ENCODE data around the gene ZNF775. TPM values are rescaled to one million over a fixed set of nuclear protein-coding genes. Genes with fewer than 3 reads are reported as not detected.

ZNF775 gene
- total and polyA plus RNA-seq, 5 experiments from 2014 or later: 1.5 to 7.6 (median 5.6) TPM

- Mint-ChIP-seq H3K9me3 (no peaks in the 10 kb centered on the region), H3K27ac (peak overlapping the region in 7 of 10 donors; percentile 15 to 97 (median 91)), H3K4me1 (peaks cover 27 to 67% (median 62%) of the 10 kb centered on the region in 4 donors), H3K27me3 (no peaks in the 10 kb centered on the region), H3K36me3 (peaks cover 0 to 26% (median 0%) of the 10 kb centered on the region in 3 donors), H3K4me3 (peak overlapping the region in 2 of 10 donors; percentile 89 to 96)
- POLR2A ChIA-PET: interaction anchor here (3.5 to 7.3 kb wide), 2 partner anchors 15 to 34 kb away, joined by 41 to 96 read pairs; a partner anchor contains a TSS
- DNase-seq (no peak), ATAC-seq (no peak)
These were observed 7.8 kb upstream of the ZNF775 start for GRCh38 chr7:150371131-150371995.

GRCh38 chr7:150371996-150372270, 7.2 kb upstream of the ZNF775 start:
- Mint-ChIP-seq H3K27ac (no peak overlapping the region), H3K9me3 (no peaks in the 10 kb centered on the region), H3K27me3 (no peaks in the 10 kb centered on the region), H3K4me3 (no peak overlapping the region), H3K36me3 (peaks cover 0 to 26% (median 0%) of the 10 kb centered on the region in 3 donors), H3K4me1 (peaks cover 29 to 67% (median 65%) of the 10 kb centered on the region in 4 donors)
- no peak for ATAC-seq
- DNase-seq: no peak
- POLR2A ChIA-PET: no interaction called here

- H3K27me3 Mint-ChIP-seq: no peaks in the 10 kb centered on the region
- POLR2A ChIA-PET: interaction anchor here (2.2 kb wide), 1 partner anchor 11 kb away, joined by 5 read pairs; no protein-coding TSS in a partner anchor
- ATAC-seq: no peak
- peak overlapping the region in 6 of 10 donors; percentile 36 to 90 (median 62) for H3K27ac Mint-ChIP-seq
- peak overlapping the region in 2 of 10 donors; percentile 11 for H3K4me3 Mint-ChIP-seq
- no peak for DNase-seq
- H3K4me1 Mint-ChIP-seq: peaks cover 29 to 71% (median 67%) of the 10 kb centered on the region in 4 donors
- peaks cover 0 to 26% (median 0%) of the 10 kb centered on the region in 3 donors for H3K36me3 Mint-ChIP-seq
- H3K9me3 Mint-ChIP-seq: no peaks in the 10 kb centered on the region
These were observed 6.7 kb upstream of the ZNF775 start for GRCh38 chr7:150372271-150373048.

DNA sequence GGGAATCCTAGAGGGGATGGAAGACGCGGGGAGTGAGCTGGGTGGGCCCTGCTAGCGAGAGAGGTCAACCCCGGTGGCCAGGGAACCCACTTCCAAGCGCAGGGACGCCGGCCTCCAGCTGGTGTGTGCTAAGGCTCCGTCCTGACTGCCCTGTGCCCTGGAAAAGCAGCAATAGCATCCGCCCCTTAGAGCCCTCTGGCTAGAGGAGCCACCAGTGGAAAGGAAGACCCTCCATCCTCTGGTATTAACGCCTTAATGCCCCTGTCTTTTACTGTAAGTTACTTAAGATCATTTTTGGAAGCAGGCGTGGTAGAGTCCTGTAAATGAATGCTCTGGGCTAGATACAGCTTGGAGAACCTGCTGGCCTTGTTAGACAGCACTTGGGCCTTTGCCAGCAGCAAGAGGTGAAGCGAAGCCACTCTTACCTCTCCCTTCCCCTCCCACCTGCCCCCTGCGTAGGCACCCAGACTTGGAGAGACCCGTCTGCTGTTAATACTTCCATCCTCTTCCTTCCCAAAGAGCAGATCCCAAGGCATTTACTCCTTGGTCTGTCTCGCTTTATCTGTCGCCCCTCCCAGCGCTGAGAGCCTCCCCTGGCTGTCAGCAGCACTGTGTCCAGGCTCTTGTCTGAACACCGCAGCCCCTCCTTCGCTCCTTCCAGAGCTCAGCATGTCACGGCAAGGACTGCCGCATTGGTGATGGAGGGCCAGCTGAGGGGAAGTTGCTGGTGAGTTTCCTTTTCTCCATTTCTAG, 5.9 kb upstream of the ZNF775 start:
- Mint-ChIP-seq H3K4me1 (peaks cover 31 to 78% (median 69%) of the 10 kb centered on the region in 4 donors), H3K27ac (peak overlapping the region in 9 of 10 donors; percentile 38 to 90 (median 80)), H3K9me3 (no peaks in the 10 kb centered on the region), H3K4me3 (peak overlapping the region in 7 of 10 donors; percentile 11 to 50 (median 40)), H3K27me3 (no peaks in the 10 kb centered on the region), H3K36me3 (peaks cover 0 to 26% (median 0%) of the 10 kb centered on the region in 3 donors)
- POLR2A ChIA-PET: interaction anchor here (2.2 kb wide), 2 partner anchors 11 to 31 kb away, joined by 5 to 6 read pairs; no protein-coding TSS in a partner anchor
- DNase-seq: no peak
- ATAC-seq: no peak

GRCh38 chr7:150374026-150374425, 5.1 kb upstream of the ZNF775 start:
- DNase-seq: no peak

DNA sequence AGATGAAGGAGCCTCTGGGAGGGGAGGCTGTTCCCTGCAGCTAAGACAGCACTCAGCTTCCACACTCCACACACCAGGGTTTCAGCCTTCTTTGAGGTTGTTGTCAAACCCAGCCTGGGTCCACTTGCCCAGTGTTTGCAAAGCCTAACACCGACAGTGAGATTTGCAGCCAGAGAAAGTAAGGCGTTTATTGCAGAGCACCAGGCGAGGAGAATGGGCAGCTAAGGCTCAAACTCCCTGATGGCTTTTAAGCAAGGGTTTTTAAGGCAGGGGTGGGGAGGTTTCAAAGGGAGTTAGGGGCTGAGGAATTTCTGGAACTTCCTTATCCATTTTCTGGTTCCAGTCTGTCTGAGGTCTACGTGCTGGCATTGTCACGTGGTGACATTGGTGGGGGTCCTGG, 4.7 kb upstream of the ZNF775 start:
- POLR2A ChIA-PET: interaction anchor here (1.1 to 2.2 kb wide), 3 partner anchors 8 to 30 kb away, joined by 4 to 6 read pairs (median 5); no protein-coding TSS in a partner anchor
- Mint-ChIP-seq H3K4me3 (peak overlapping the region in 1 of 10 donors; percentile 15), H3K9me3 (no peaks in the 10 kb centered on the region), H3K27me3 (no peaks in the 10 kb centered on the region), H3K4me1 (peaks cover 29 to 75% (median 64%) of the 10 kb centered on the region in 4 donors), H3K36me3 (peaks cover 0 to 26% (median 0%) of the 10 kb centered on the region in 3 donors), H3K27ac (peak overlapping the region; percentile 53 to 91 (median 82))
- DNase-seq (no peak), ATAC-seq (no peak)

More at GRCh38 chr7:150374026-150374425, 5.1 kb upstream of the ZNF775 start:
- H3K27me3 Mint-ChIP-seq: no peaks in the 10 kb centered on the region
- H3K27ac Mint-ChIP-seq: peak overlapping the region; percentile 52 to 91 (median 85)
- no peak for ATAC-seq
- peaks cover 29 to 78% (median 69%) of the 10 kb centered on the region in 4 donors for H3K4me1 Mint-ChIP-seq
- H3K9me3 Mint-ChIP-seq: no peaks in the 10 kb centered on the region
- H3K36me3 Mint-ChIP-seq: peaks cover 0 to 26% (median 0%) of the 10 kb centered on the region in 3 donors
- POLR2A ChIA-PET: interaction anchor here (2.2 kb wide), 2 partner anchors 12 to 31 kb away, joined by 5 to 6 read pairs; no protein-coding TSS in a partner anchor
- H3K4me3 Mint-ChIP-seq: no peak overlapping the region

DNA sequence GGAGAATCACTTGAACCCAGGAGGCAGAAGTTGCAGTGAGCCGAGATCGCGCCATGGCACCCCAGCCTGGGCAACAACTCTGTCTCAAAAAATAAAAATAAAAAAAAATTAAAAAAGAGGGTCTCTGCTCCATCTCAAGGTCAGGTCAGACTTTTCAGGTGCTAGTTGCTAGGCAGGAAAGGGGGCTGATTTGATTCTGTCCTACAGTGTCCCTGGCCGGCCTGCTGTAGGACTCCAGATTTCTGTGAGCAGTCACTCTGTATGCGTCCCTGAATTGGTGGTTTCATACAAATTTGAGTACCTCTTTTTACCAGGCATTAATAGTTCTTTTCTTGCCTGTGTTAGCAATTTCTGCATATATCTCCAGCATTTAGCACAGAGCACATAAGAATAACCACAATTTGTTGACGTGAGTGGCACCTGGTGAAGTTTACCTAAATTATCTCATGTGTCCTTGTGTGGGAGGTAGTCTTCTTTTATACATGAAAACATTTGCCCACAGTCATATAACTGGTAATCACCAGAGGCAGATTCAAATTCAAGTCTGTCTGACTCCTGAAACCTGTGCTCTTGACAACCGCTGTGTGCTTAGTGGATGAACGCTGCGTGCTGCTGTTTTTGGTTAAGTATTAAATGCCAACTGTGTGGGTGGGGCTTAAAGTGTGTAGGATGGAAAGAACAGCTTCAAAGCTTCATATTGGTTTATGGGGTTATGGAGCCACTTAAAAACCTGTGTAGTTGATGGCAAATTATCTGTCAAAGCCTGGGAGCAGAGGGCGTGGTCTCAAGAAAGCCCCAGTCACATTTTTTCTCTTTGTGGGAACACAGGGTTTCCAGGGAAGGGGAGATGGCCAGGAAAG, 3.2 kb upstream of the ZNF775 start:
- DNase-seq (peak in 5 of 10 donors; percentile 34 to 63 (median 54)), ATAC-seq (peak; percentile 22 to 42)
- peak overlapping the region in 9 of 10 donors; percentile 47 to 72 (median 61) for H3K4me3 Mint-ChIP-seq
- POLR2A ChIA-PET: interaction anchor here (0.5 to 2.2 kb wide), 2 partner anchors 29 to 664 kb away, joined by 3 to 6 read pairs; no protein-coding TSS in a partner anchor
- peaks cover 0 to 21% (median 0%) of the 10 kb centered on the region in 3 donors for H3K36me3 Mint-ChIP-seq
- no peaks in the 10 kb centered on the region for H3K27me3 Mint-ChIP-seq
- peak overlapping the region; percentile 84 to 97 (median 90) for H3K27ac Mint-ChIP-seq
- H3K9me3 Mint-ChIP-seq: no peaks in the 10 kb centered on the region
- H3K4me1 Mint-ChIP-seq: peaks cover 31 to 75% (median 63%) of the 10 kb centered on the region in 4 donors

- H3K4me3 Mint-ChIP-seq: peak overlapping the region in 9 of 10 donors; percentile 47 to 72 (median 61)
- H3K9me3 Mint-ChIP-seq: no peaks in the 10 kb centered on the region
- no peaks in the 10 kb centered on the region for H3K27me3 Mint-ChIP-seq
- ATAC-seq (no peak), DNase-seq (no peak)
- peak overlapping the region; percentile 84 to 97 (median 90) for H3K27ac Mint-ChIP-seq
- H3K36me3 Mint-ChIP-seq: peaks cover 0 to 20% (median 0%) of the 10 kb centered on the region in 3 donors
- POLR2A ChIA-PET: interaction anchor here (2.5 kb wide), 1 partner anchor 8 kb away, joined by 37 read pairs; the partner anchor contains the start of gene REPIN1
- H3K4me1 Mint-ChIP-seq: peaks cover 31 to 76% (median 62%) of the 10 kb centered on the region in 4 donors
These were observed 2.6 kb upstream of the ZNF775 start for GRCh38 chr7:150376560-150376959.

GRCh38 chr7:150377196-150377595, 1.9 kb upstream of the ZNF775 start:
- Mint-ChIP-seq H3K4me3 (peak overlapping the region in 5 of 10 donors; percentile 82 to 88 (median 83)), H3K27ac (peak overlapping the region in 9 of 10 donors; percentile 70 to 91 (median 88)), H3K9me3 (no peaks in the 10 kb centered on the region), H3K36me3 (peaks cover 0 to 20% (median 0%) of the 10 kb centered on the region in 3 donors), H3K4me1 (peaks cover 31 to 76% (median 63%) of the 10 kb centered on the region in 4 donors), H3K27me3 (no peaks in the 10 kb centered on the region)
- DNase-seq (no peak), ATAC-seq (no peak)
- POLR2A ChIA-PET: interaction anchor here (1.4 to 2.5 kb wide), 5 partner anchors 8 to 28 kb away, joined by 3 to 37 read pairs (median 8); partner anchors contain the start of gene REPIN1

GRCh38 chr7:150377635-150378034, 1.5 kb upstream of the ZNF775 start:
- Mint-ChIP-seq H3K4me3 (peak overlapping the region; percentile 52 to 88 (median 80)), H3K27me3 (no peaks in the 10 kb centered on the region), H3K4me1 (peaks cover 31 to 74% (median 66%) of the 10 kb centered on the region in 4 donors), H3K36me3 (peaks cover 0 to 17% (median 0%) of the 10 kb centered on the region in 3 donors), H3K9me3 (no peaks in the 10 kb centered on the region), H3K27ac (peak overlapping the region in 9 of 10 donors; percentile 70 to 91 (median 88))
- ATAC-seq (no peak), DNase-seq (no peak)
- POLR2A ChIA-PET: interaction anchor here (0.9 to 2.5 kb wide), 6 partner anchors 9 to 28 kb away, joined by 3 to 37 read pairs (median 6); partner anchors contain the start of gene REPIN1
